ENCODE measurements around the gene MOCOS. TPM values are rescaled to one million over a fixed set of nuclear protein-coding genes. Genes with fewer than 3 reads are reported as not detected.

Gene MOCOS
- total RNA-seq, 2 experiments from 2014 or later: 0.19 to 0.23 TPM

GRCh38 chr18:36185901-36186460, 1.3 kb upstream of the MOCOS start:
- H3K36me3 Mint-ChIP-seq: no peaks in the 10 kb centered on the region
- ATAC-seq (ENCODE audit: low read depth) (no peak), DNase-seq (no peak)
- H3K27me3 Mint-ChIP-seq: peaks cover 18% of the 10 kb centered on the region
- POLR2A ChIA-PET: no interaction called here
- no peak overlapping the region for H3K27ac Mint-ChIP-seq
- no peaks in the 10 kb centered on the region for H3K9me3 Mint-ChIP-seq
- peak overlapping the region; percentile 24 for H3K4me3 Mint-ChIP-seq
- peaks cover 5% of the 10 kb centered on the region for H3K4me1 Mint-ChIP-seq

- H3K4me1 Mint-ChIP-seq: peaks cover 5% of the 10 kb centered on the region
- peaks cover 18% of the 10 kb centered on the region for H3K27me3 Mint-ChIP-seq
- no peak overlapping the region for H3K27ac Mint-ChIP-seq
- no peaks in the 10 kb centered on the region for H3K36me3 Mint-ChIP-seq
- ATAC-seq (ENCODE audit: low read depth): peak; percentile 21
- H3K9me3 Mint-ChIP-seq: no peaks in the 10 kb centered on the region
- no peak for DNase-seq
- peak overlapping the region; percentile 78 for H3K4me3 Mint-ChIP-seq
- POLR2A ChIA-PET: interaction anchor here (0.9 to 1.4 kb wide), 2 partner anchors 8 to 57 kb away, joined by 3 to 7 read pairs; partner anchors contain the start of genes ELP2 and SLC39A6
Measured at GRCh38 chr18:36186461-36187192, 670 bp upstream of the MOCOS start.

GRCh38 chr18:36187826-36188721, 777 bp downstream of the MOCOS start:
- DNase-seq (peak; percentile 39), ATAC-seq (ENCODE audit: low read depth) (no peak)
- Mint-ChIP-seq H3K27ac (no peak overlapping the region), H3K27me3 (peaks cover 18% of the 10 kb centered on the region), H3K36me3 (no peaks in the 10 kb centered on the region), H3K9me3 (no peaks in the 10 kb centered on the region), H3K4me3 (peak overlapping the region; percentile 79), H3K4me1 (peaks cover 5% of the 10 kb centered on the region)
- POLR2A ChIA-PET: interaction anchor here (1.4 kb wide), 1 partner anchor 10 kb away, joined by 3 read pairs; no protein-coding TSS in a partner anchor

- Mint-ChIP-seq H3K4me3 (peak overlapping the region; percentile 79), H3K9me3 (no peaks in the 10 kb centered on the region), H3K27ac (no peak overlapping the region), H3K4me1 (peaks cover 5% of the 10 kb centered on the region), H3K36me3 (no peaks in the 10 kb centered on the region), H3K27me3 (peaks cover 18% of the 10 kb centered on the region)
- no peak for ATAC-seq (ENCODE audit: low read depth)
- DNase-seq: no peak
- POLR2A ChIA-PET: no interaction called here
Measured at GRCh38 chr18:36188916-36189315, 1.6 kb downstream of the MOCOS start.

GRCh38 chr18:36189486-36189885, 2.2 kb downstream of the MOCOS start:
- Mint-ChIP-seq H3K4me1 (peaks cover 5% of the 10 kb centered on the region), H3K9me3 (no peaks in the 10 kb centered on the region), H3K27me3 (peaks cover 18% of the 10 kb centered on the region), H3K4me3 (no peak overlapping the region), H3K36me3 (no peaks in the 10 kb centered on the region), H3K27ac (no peak overlapping the region)
- no peak for ATAC-seq (ENCODE audit: low read depth)
- POLR2A ChIA-PET: no interaction called here
- no peak for DNase-seq

- POLR2A ChIA-PET: no interaction called here
- DNase-seq (no peak), ATAC-seq (ENCODE audit: low read depth) (no peak)
- Mint-ChIP-seq H3K36me3 (no peaks in the 10 kb centered on the region), H3K4me3 (no peak overlapping the region), H3K9me3 (no peaks in the 10 kb centered on the region), H3K27me3 (peaks cover 21% of the 10 kb centered on the region), H3K27ac (no peak overlapping the region), H3K4me1 (peaks cover 5% of the 10 kb centered on the region)
Measured at GRCh38 chr18:36191286-36191685, 4.0 kb downstream of the MOCOS start.

- Mint-ChIP-seq H3K4me3 (no peak overlapping the region), H3K9me3 (no peaks in the 10 kb centered on the region), H3K4me1 (peaks cover 4% of the 10 kb centered on the region), H3K27me3 (peaks cover 21% of the 10 kb centered on the region), H3K27ac (no peak overlapping the region), H3K36me3 (no peaks in the 10 kb centered on the region)
- ATAC-seq (ENCODE audit: low read depth) (no peak), DNase-seq (no peak)
- POLR2A ChIA-PET: no interaction called here
Measured at GRCh38 chr18:36191711-36192110, 4.4 kb downstream of the MOCOS start.

- POLR2A ChIA-PET: no interaction called here
- H3K4me3 Mint-ChIP-seq: no peak overlapping the region
- H3K36me3 Mint-ChIP-seq: no peaks in the 10 kb centered on the region
- DNase-seq (no peak), ATAC-seq (ENCODE audit: low read depth) (no peak)
- no peaks in the 10 kb centered on the region for H3K4me1 Mint-ChIP-seq
- peaks cover 6% of the 10 kb centered on the region for H3K27me3 Mint-ChIP-seq
- H3K9me3 Mint-ChIP-seq: no peaks in the 10 kb centered on the region
- no peak overlapping the region for H3K27ac Mint-ChIP-seq
Measured at GRCh38 chr18:36194600-36195315, 7.5 kb downstream of the MOCOS start.

- no peak for ATAC-seq (ENCODE audit: low read depth)
- Mint-ChIP-seq H3K27ac (no peak overlapping the region), H3K4me1 (no peaks in the 10 kb centered on the region), H3K4me3 (no peak overlapping the region), H3K27me3 (peaks cover 3% of the 10 kb centered on the region), H3K36me3 (no peaks in the 10 kb centered on the region), H3K9me3 (no peaks in the 10 kb centered on the region)
- no peak for DNase-seq
- POLR2A ChIA-PET: no interaction called here
Measured at GRCh38 chr18:36195427-36196122, 8.3 kb downstream of the MOCOS start.

GRCh38 chr18:36196238-36196995, 9.1 kb downstream of the MOCOS start:
- H3K9me3 Mint-ChIP-seq: no peaks in the 10 kb centered on the region
- H3K27me3 Mint-ChIP-seq: peaks cover 3% of the 10 kb centered on the region
- H3K36me3 Mint-ChIP-seq: no peaks in the 10 kb centered on the region
- no peaks in the 10 kb centered on the region for H3K4me1 Mint-ChIP-seq
- no peak overlapping the region for H3K4me3 Mint-ChIP-seq
- no peak overlapping the region for H3K27ac Mint-ChIP-seq
- POLR2A ChIA-PET: no interaction called here
- ATAC-seq (ENCODE audit: low read depth) (no peak), DNase-seq (no peak)

GRCh38 chr18:36197511-36198166, 10.3 kb downstream of the MOCOS start:
- DNase-seq (no peak), ATAC-seq (ENCODE audit: low read depth) (no peak)
- Mint-ChIP-seq H3K27ac (no peak overlapping the region), H3K4me3 (no peak overlapping the region), H3K4me1 (no peaks in the 10 kb centered on the region), H3K27me3 (peaks cover 3% of the 10 kb centered on the region), H3K36me3 (no peaks in the 10 kb centered on the region), H3K9me3 (no peaks in the 10 kb centered on the region)
- POLR2A ChIA-PET: no interaction called here

Measured in activated naive CD8-positive, alpha-beta T cell treated with anti-CD3 and anti-CD28 coated beads, Interleukin-2, amount 10 ng/mL, durations not matched to agents 7 days and 5 days (primary cell).